Spleen (tissue), 7 donors: ENCODE measurements around the gene CHST12.

ENCODE experiments used
- POLR2A ChIP-seq, 3 donors: fragments of 450-650 bp; IDR thresholded peaks; one replicate each; pipeline ENCODE4 v1.5.1; 2017; ENCODE audit warnings: antibody characterized with exemption in 3 of 3, mild to moderate bottlenecking in 1 of 3
- POLR2AphosphoS5 ChIP-seq, 3 donors: sonication (generic); formaldehyde crosslinking; IDR thresholded peaks; one replicate each; pipeline ENCODE4 v1.5.1; 2017; ENCODE audit warnings: antibody characterized with exemption in 3 of 3
- TF ChIP-seq, protein P1 (sequence below), 11 experiments: fragments of 200-600 bp in 7 of 11; fragments of 450-650 bp in 4 of 11; sonication (generic) in 4 of 11; IDR thresholded peaks in 8 of 11; conservative IDR thresholded peaks in 3 of 11; 1 replicate in 7 of 11; 2 replicates in 4 of 11; pipeline versions ENCODE4 v1.4.0 to v1.8.0; 2016 to 2021; ENCODE audit warnings: antibody characterized with exemption in 11 of 11, inconsistent platforms in 4 of 11, mild to moderate bottlenecking in 1 of 11
- donor health status: DM: no; HTN: no; CAD: no; lungs with moderate emphysema.
- donor health status: DM: no; HTN: no; CAD: no.
- donor health status: DM: no; HTN: no; CAD: no.

DNA sequence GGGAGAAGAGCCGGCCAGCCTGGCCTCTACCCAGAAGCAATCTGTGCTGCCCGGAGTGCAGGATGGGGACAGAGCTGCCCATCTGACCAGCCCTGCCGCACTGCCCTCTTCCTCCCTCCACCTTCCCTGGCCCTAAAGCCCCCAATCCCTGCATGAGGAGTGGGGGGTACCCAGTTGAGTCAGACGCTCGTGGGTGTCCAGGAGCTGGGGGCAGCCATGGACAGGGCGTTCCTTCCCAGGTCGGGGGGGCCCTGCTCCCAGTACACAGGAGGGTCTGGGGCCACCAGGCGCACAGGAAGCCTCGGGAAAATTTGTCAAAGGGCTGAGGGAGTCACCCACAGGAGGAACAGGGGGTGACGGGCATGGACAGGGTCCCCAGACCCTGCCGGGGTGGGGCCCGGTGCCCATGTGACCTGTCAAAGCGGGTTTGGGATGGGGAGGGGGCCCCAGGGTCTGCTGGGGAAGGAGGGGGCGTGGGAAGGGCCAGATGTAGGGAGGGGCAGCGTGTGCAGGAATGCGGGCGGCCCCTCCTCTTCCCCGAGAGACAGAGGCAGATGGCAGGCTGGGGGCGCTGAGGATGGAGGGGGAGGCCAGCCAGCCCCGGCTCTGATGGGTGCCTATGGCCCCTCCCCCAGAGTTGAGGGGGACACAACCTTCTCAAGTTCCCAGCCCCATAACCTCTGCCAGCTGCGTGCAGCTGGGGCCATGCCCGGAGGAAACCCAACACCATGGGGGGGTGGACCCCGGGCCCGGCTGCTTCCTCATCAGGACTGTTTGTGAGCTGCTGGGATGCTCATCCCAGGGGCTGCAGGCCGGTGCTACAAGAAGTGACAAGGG is 94.3 kb downstream of the CHST12 start:
- TF ChIP-seq POLR2A (IDR thresholded peaks at IDR 0.05) (no peak), POLR2AphosphoS5 (IDR thresholded peaks at IDR 0.05) (no peak)
- TF ChIP-seq, protein P1, sequence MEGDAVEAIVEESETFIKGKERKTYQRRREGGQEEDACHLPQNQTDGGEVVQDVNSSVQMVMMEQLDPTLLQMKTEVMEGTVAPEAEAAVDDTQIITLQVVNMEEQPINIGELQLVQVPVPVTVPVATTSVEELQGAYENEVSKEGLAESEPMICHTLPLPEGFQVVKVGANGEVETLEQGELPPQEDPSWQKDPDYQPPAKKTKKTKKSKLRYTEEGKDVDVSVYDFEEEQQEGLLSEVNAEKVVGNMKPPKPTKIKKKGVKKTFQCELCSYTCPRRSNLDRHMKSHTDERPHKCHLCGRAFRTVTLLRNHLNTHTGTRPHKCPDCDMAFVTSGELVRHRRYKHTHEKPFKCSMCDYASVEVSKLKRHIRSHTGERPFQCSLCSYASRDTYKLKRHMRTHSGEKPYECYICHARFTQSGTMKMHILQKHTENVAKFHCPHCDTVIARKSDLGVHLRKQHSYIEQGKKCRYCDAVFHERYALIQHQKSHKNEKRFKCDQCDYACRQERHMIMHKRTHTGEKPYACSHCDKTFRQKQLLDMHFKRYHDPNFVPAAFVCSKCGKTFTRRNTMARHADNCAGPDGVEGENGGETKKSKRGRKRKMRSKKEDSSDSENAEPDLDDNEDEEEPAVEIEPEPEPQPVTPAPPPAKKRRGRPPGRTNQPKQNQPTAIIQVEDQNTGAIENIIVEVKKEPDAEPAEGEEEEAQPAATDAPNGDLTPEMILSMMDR (IDR thresholded peaks at IDR 0.05 in 8 of 11, conservative IDR thresholded peaks at IDR 0.05 in 3 of 11) = no peak
